ENCODE data around the gene APOL5.

Gene APOL5

DNA sequence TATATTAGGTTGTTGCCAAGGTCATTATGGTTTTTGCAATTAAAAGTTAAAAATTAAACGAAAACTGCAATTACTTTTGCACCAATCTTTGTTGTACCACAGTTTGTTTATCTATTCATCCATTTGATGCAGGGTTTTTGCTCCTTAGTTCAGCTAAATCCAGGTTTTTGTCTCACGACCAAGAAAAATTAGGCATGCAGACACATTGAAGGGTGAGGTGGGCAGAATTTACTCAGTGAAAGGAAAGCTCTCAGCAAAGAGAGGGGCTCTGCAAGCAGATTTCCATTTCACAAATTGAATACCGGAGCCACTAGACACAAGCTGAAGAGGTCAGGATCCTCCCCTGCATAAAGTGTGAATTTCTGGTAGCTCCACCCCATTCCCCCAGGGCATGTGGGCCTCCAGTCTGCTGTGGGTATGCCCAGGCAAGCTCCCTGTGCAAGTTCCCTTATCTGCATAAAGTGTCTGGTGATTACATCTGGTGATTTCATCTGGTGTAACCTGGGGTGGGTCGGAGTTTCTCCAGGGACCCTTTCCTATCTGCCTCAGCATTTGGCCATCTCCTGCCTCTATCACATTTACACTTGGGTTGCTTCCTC, 36.1 kb upstream of the APOL5 start:
- Histone ChIP-seq H3K4me3 (ENCODE audit: low read depth, low read length) (no peak overlapping the region), H2AFZ (no peak overlapping the region), H3K9ac (no peak overlapping the region), H3K27ac (no peak overlapping the region), H3K27me3 (ENCODE audit: control insufficient read depth, insufficient read depth, low read length) (no peaks in the 10 kb centered on the region), H3K36me3 (ENCODE audit: control insufficient read depth, insufficient read depth, low read length) (no peaks in the 10 kb centered on the region), H3K79me2 (no peaks in the 10 kb centered on the region), H3K9me3 (ENCODE audit: control insufficient read depth, low read length) (no peaks in the 10 kb centered on the region), H3K4me2 (ENCODE audit: low read length) (no peak overlapping the region), H3K4me1 (no peaks in the 10 kb centered on the region)
- TF ChIP-seq, protein P1, sequence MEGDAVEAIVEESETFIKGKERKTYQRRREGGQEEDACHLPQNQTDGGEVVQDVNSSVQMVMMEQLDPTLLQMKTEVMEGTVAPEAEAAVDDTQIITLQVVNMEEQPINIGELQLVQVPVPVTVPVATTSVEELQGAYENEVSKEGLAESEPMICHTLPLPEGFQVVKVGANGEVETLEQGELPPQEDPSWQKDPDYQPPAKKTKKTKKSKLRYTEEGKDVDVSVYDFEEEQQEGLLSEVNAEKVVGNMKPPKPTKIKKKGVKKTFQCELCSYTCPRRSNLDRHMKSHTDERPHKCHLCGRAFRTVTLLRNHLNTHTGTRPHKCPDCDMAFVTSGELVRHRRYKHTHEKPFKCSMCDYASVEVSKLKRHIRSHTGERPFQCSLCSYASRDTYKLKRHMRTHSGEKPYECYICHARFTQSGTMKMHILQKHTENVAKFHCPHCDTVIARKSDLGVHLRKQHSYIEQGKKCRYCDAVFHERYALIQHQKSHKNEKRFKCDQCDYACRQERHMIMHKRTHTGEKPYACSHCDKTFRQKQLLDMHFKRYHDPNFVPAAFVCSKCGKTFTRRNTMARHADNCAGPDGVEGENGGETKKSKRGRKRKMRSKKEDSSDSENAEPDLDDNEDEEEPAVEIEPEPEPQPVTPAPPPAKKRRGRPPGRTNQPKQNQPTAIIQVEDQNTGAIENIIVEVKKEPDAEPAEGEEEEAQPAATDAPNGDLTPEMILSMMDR (IDR thresholded peaks at IDR 0.05) = no peak

DNA sequence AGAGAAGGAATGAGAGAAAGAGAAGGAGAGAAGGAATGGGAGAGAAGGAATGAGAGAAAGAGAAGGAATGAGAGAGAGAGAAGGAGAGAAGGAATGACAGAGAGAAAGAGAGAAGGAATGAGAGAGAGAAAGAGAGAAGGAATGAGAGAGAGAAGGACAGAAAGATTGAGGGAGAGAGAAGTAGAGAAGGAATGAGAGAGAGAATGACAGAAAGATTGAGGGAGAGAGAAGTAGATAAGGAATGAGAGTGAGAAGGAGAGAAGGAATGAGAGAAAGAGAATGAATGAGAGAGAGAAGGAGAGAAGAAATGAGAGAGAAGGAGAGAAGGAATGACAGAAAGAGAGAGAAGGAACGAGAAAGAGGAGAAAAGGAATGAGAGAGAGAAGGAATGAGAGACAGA, 34.1 kb upstream of the APOL5 start:
- Histone ChIP-seq H3K9ac (no peak overlapping the region), H3K4me1 (no peaks in the 10 kb centered on the region), H3K36me3 (ENCODE audit: control insufficient read depth, insufficient read depth, low read length) (no peaks in the 10 kb centered on the region), H3K4me2 (ENCODE audit: low read length) (no peak overlapping the region), H2AFZ (no peak overlapping the region), H3K9me3 (ENCODE audit: control insufficient read depth, low read length) (no peaks in the 10 kb centered on the region), H3K79me2 (no peaks in the 10 kb centered on the region), H3K4me3 (ENCODE audit: low read depth, low read length) (no peak overlapping the region), H3K27ac (no peak overlapping the region), H3K27me3 (ENCODE audit: control insufficient read depth, insufficient read depth, low read length) (no peaks in the 10 kb centered on the region)
- TF ChIP-seq, protein P1 (IDR thresholded peaks at IDR 0.05) = no peak

DNA sequence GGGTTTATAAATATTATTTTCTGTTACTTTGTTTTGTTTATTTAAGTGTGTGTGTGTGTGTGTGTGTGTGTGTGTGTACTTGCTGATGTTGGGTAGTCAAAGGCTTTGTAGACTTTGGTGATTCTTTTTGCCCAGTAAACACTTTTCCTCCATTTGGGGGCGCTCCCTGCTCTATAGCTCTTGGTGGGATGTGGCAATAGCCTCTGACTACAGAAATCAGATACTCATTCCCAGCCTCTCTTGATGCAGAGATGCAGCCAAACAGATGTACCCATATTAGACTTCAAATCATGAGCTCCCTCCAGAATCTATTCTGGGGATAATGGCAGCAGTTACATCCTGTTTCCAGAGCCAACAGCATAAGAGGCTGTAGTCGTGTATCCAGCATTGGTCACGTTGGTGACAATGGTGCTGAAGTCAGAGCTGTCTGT, 33.4 kb upstream of the APOL5 start:
- Histone ChIP-seq H3K4me3 (ENCODE audit: low read depth, low read length) (no peak overlapping the region), H3K4me1 (no peaks in the 10 kb centered on the region), H3K4me2 (ENCODE audit: low read length) (no peak overlapping the region), H3K36me3 (ENCODE audit: control insufficient read depth, insufficient read depth, low read length) (no peaks in the 10 kb centered on the region), H3K27ac (no peak overlapping the region), H2AFZ (no peak overlapping the region), H3K27me3 (ENCODE audit: control insufficient read depth, insufficient read depth, low read length) (no peaks in the 10 kb centered on the region), H3K79me2 (no peaks in the 10 kb centered on the region), H3K9me3 (ENCODE audit: control insufficient read depth, low read length) (no peaks in the 10 kb centered on the region), H3K9ac (no peak overlapping the region)
- TF ChIP-seq, protein P1 (IDR thresholded peaks at IDR 0.05) = no peak

DNA sequence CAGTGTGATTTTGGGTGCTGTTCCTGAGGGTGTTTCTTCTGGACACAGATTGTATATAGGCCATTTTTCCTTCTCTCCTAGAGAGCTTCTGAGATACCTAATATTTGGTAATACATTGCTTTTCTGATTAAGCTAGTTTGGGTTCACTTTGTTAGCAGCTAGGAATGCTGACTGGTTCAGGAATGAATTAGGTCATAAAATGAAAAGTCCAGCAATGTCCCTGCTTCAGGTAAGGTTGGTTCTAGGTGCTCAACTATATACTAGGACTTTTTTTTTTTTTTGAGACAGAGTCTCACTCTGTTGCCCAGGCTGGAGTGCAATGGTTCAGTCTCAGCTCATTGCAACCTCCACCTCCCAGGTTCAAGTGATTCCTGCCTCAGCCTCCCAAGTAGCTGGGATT, 32.9 kb upstream of the APOL5 start:
- Histone ChIP-seq H3K9ac (no peak overlapping the region), H3K4me3 (ENCODE audit: low read depth, low read length) (no peak overlapping the region), H3K4me2 (ENCODE audit: low read length) (no peak overlapping the region), H2AFZ (no peak overlapping the region), H3K79me2 (no peaks in the 10 kb centered on the region), H3K27me3 (ENCODE audit: control insufficient read depth, insufficient read depth, low read length) (no peaks in the 10 kb centered on the region), H3K36me3 (ENCODE audit: control insufficient read depth, insufficient read depth, low read length) (no peaks in the 10 kb centered on the region), H3K9me3 (ENCODE audit: control insufficient read depth, low read length) (no peaks in the 10 kb centered on the region), H3K27ac (no peak overlapping the region), H3K4me1 (no peaks in the 10 kb centered on the region)
- TF ChIP-seq, protein P1 (IDR thresholded peaks at IDR 0.05) = no peak

DNA sequence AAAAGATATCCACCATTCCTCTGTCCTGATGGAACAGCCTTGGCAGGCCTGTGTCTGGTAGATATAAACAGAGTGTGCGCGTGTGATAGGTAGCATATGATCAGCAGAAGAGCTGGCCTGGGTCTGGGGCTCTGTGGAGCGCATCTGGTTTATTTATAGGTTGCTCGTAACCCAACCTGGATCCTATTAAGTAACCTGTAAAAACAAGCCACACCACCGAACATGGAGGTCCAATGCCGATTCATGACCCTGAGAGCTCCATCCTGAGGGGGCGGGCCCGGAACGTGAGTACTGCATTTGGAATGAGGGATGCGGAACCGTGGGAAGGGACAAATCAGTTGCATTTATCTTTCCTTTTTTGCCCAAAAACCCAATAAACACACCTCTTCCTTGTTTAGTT, 31.9 kb upstream of the APOL5 start:
- Histone ChIP-seq H3K4me3 (ENCODE audit: low read depth, low read length) (no peak overlapping the region), H3K79me2 (no peaks in the 10 kb centered on the region), H3K4me1 (no peaks in the 10 kb centered on the region), H3K9me3 (ENCODE audit: control insufficient read depth, low read length) (no peaks in the 10 kb centered on the region), H3K27me3 (ENCODE audit: control insufficient read depth, insufficient read depth, low read length) (no peaks in the 10 kb centered on the region), H3K9ac (no peak overlapping the region), H3K27ac (no peak overlapping the region), H3K36me3 (ENCODE audit: control insufficient read depth, insufficient read depth, low read length) (no peaks in the 10 kb centered on the region), H2AFZ (no peak overlapping the region), H3K4me2 (ENCODE audit: low read length) (no peak overlapping the region)
- TF ChIP-seq, protein P1 (IDR thresholded peaks at IDR 0.05) = no peak
